G401 (cell line): Measurements from ENCODE around the gene SND1. TPM values are rescaled to one million over a fixed set of nuclear protein-coding genes. Genes with fewer than 3 reads are reported as not detected.

Source experiments
- DNase-seq: peaks from one replicate; pipeline ENCODE4 v3.0.0-alpha.2; 2015; ENCODE audit warnings: low spot score
- in situ Hi-C: cut with HindIII; loops from 2 replicates; pipeline ENCODE4 v1.10.0; 2016; ENCODE audit warnings: low sequenced_read_pairs, mixed read lengths
- total RNA-seq: library from RNA; depleted of rRNA; stranded (reverse); fragments of >200 nt; shearing (Covaris generic); gene quantifications from 2 replicates; pipeline ENCODE4 v1.2.3, GENCODE V29; 2014

The SND1 gene
- total RNA-seq, 1 experiment from 2014 or later: 98.0 TPM

GRCh38 chr7:128115336-128115820 is 463.4 kb downstream of the SND1 start:
- in situ Hi-C loops: no loop called here
- no peak for DNase-seq

DNA sequence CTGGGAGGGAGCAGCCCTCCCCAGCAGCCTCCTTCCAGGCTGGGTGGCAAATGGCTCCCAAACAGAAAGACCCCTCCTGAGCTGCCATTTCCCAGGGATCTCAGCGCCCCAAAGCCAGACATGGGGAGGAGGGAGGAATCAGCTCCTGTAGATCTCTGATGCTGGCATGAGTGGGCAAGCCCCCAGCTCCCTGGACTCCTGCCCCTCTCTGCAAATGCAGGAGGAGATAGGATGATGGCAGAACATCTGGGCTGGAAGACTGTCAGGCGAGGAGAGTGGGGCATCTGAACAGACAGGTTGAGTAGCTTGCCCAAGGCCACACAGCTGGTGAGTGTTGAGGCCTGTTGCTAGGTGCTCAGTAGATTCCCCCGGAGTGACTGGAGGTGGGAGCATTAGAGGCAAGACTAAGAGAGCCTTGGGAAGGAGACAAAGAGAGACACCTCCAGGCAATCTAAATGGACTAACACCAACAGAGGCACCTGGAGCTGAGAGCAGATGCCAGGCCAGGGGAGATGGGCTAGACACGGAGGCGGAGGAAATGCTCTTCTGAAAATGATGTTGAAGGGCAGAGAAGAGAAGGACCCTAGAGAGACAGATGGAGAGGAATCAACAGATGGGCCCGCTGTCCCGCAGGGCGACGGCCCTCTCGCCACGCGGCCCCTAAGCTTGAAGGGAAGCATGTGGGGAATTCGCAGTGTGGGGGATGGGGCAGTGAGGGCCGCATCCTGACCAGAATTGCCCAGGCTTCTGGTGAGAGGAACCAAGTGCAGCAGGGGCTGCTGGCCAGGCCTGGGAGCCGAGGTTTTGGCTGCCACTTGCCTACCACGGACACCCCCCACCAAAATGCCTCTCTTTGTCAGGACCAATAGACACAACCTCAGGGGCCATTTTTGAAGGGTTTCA is 464.1 kb downstream of the SND1 start:
- DNase-seq: no peak

GRCh38 chr7:128116740-128117139 is 464.7 kb downstream of the SND1 start:
- in situ Hi-C loops: no loop called here
- DNase-seq: no peak

More for the DNA sequence above, 464.1 kb downstream of the SND1 start:
- in situ Hi-C loops: no loop called here

DNA sequence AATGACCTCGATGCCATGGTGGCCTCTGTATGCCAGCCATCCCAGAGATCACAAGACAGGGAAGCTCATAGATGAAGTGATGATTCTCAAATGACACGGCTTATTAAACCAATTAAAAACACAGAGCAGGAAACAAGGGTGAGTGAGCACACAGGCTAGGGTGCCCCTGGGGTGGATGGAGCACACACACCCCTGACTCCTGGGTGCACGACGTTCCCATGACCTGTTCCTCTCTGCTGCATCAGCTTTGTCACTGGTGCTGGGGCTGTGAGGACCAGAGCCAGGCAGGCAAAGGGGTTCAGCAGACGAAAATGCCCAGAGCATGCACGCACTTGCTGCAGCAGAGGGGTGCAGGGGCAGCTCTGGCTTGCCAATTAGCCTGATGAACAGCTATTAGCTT is 465.7 kb downstream of the SND1 start:
- in situ Hi-C loops: no loop called here
- DNase-seq: no peak

DNA sequence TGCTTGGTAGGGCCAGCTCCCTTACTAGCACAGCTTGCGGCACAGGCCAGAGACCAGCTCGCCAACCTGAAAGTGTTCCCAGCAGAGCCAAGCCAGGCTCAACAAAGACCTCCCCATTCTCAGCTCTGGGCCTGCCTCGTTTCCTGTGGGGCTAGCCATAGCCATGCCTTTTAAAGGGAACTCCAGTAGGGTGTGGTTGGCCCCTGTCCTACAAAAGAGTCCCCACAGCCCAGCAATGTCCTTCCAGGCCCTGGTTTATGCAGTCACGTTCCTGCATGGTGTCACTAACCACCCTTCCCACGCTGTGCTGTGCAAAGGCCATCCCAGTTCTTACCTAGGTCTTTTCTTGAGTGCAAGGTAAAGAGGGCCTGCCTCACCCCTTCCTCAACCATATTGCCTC is 467.0 kb downstream of the SND1 start:
- in situ Hi-C loops: no loop called here
- DNase-seq: no peak

DNA sequence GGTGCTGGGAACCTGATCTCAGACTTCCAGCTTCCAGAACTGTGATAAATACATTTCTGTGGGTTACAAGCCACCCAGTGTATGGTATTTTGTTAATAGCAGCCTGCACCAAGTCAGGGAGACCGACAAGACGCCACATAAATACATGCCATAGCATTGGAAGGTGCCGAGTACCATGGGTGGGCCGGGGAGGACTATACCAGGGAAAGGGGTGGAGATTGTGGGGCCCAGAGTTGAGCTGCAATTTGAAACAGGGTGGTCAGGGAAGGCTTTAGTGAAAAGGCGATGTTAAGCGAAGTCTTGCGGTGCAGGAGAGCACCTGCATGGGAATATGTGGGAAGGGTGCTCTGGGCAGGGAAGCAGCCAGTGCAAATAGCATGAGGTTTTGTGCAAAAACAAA is 468.1 kb downstream of the SND1 start:
- no peak for DNase-seq
- in situ Hi-C loops: no loop called here

DNA sequence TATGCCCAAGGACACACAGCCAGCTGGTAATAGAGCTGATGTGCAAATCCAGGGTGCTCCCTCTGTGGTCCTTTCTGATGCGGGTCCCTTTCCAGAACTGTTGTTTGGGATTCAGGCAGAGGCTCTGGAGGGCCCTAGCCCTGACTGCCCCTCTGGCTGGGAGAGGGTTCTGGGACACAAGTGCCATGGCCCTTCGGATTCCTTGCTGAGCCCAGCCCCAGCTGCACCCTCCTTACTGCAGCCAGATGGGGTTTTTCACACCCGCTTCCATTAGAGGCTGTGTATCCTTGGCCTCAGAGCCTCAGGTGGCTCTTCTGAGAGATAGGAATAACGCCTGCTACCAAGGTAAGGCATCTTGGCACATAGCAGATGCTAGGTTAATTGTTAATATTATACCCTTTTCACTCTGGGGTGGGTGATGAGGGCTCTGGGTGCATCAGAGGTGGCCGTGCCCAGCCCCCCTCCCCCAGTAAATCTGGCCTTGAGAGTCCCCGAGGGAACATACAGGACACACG is 469.0 kb downstream of the SND1 start:
- in situ Hi-C loops: no loop called here
- no peak for DNase-seq

DNA sequence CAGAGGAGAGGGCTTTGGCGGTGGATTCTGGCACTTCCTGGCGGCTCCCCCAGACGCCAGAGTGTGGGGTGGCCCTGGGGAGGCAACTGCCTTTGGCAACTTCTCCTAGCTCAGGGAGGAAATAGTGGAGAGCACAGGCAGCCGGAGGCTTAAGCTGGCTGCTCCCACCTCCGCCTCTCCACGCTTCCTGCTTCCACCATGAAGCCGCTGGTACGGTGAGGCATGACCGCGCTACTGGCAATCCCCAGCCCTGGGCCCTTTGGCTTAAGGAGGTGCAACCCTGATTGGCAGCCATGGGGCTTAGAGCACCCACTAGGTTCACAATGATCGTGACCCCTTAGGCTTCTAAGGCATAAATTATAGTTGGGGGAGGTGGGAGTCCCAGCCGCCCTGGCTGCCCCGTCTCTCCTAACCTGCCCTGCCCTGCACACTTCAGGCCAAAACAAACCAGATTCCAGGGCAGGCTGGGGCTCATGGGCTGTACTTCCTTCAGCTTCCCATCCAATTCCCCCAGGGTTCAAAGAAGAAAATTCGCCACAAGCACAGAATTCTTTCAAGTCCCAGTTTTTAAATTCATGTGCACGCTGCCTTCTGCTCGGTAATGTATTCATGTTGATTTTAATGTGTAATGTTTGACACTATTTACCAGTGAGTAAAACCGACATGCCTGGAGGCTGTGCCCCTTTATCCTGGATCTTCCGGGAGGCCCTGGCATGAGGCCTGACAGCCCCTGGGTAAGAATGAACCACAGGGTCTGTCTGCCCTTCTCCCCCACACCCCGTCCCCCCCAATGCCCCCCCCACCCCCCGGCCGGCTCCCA is 469.9 kb downstream of the SND1 start:
- in situ Hi-C loops: no loop called here
- DNase-seq: peak; percentile 27

DNA sequence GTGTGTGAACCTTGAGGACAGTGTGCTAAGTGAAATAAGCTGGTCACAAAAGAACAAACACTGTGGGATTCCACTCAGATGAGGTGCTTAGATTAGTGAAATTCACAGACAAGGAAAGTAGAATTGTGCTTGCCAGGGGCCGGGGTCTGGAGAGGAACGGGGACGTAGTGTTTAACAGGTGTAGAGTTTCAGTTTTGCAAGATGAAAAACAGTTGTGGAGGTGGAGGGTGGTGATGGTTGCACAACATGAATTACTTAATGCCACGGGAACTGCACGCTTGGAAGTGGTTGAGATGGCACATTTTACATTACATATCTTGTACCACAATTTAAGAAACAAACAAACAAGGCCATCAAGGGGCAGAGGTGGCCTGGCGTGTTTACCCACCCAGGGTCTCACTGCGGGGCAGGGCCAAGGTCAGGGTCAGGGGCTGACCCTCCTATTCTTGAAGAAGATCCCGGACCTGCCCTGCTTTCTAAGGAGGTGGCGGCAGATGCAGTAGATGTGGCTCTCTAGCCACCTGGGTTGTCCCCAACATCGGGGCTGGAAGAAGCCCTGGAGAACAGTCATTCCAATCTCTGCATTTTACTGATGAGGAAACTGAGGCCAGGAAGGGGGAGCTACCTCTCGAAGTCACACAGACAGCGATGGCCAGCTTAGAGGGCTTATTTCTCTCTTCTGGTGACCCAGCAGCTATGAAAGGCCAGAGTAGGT is 470.7 kb downstream of the SND1 start:
- no peak for DNase-seq
- in situ Hi-C loops: no loop called here

DNA sequence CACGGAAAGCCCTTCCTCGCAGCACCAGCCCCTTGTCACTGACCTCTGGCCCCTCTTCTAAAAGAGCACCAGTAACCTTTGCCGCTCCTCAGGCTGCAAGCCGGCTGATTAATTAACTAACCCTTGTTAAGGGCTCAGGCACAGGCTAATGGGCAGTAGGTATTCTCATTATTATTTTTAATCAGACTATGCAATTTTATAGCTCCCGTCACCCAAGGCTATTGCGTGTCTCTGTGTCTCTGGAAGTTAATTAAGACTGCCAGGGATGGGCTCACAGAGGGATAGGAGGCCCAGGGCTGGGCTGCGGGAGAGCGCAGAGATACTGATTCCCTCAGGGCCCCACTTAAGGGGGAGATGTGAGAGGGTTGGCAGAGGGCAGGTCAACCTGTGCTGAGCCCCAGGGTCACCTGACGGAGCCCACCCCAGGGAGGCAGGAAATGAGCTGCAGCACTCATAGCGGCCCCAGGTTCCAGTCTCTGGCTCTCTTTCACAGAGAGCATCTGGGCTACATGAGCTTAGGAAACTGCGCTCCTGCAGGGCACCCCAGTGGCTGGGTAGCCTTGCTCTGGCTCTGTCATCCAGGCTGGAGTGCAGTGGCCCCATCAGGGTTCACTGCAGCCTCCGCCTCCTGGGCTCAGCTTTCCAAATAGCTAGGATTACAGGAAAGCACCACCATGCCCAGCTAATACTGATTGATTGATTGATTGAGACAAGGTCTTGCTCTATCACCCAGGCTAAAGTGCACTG is 471.5 kb downstream of the SND1 start:
- no peak for DNase-seq
- in situ Hi-C loops: no loop called here

DNA sequence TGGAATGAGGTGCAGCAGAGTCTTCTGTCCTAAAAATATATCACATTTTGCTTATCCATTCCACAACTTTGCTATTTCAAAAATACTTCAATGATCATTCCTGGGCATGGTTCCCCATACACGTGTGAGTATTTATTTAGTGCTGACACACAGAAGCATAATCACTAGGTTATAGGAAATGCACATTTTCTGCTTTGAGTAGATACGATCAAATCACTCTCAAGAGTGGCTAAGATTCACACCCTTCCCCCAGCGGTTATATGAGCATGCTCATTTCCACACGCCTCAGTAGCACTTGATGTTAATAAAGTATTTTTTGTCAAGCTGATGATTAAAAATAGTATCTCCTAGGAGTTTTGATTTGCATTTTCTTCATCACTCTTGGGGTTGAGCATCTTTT is 472.8 kb downstream of the SND1 start:
- no peak for DNase-seq
- in situ Hi-C loops: no loop called here

DNA sequence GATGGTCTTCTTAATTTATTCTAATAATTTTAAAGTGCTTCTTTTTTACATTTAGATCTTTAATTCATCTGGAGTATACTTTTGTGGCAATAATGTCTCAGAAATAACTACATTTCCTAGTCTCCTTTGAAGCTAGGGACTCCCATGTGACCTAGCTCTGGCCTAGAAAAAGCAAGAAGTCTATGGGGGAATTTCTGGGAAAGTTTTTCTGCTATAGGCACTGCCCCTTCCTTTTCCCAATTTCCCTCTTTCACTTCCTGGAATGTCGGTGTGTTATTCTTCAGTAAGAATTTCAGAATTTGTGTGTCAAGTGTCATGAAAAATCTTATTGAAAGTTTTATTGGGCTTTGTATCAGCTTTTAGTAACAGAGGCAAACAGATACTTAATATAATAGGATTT is 473.8 kb downstream of the SND1 start:
- no peak for DNase-seq
- in situ Hi-C loops: no loop called here

GRCh38 chr7:128128401-128128800 is 476.4 kb downstream of the SND1 start:
- DNase-seq: no peak
- in situ Hi-C loops: no loop called here

GRCh38 chr7:128129224-128129864 is 477.4 kb downstream of the SND1 start:
- in situ Hi-C loops: no loop called here
- DNase-seq: no peak

DNA sequence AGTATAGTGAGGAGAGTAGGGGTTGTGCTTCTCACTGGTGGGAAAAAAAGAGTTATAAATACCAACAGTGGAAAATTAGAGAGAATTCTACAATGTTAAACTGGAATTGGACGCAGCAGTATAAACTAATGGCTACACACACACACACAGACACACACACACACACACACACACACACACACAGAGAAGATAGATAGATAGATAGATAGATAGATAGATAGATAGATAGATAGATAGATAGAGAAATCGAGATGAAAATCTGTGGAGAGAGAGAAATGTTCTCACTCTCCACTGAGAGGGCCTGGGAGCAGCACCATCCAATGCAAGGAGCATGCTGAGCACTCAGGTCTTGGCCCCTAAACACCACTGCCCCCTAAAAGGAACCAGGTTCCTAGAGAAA is 479.1 kb downstream of the SND1 start:
- no peak for DNase-seq
- in situ Hi-C loops: no loop called here

DNA sequence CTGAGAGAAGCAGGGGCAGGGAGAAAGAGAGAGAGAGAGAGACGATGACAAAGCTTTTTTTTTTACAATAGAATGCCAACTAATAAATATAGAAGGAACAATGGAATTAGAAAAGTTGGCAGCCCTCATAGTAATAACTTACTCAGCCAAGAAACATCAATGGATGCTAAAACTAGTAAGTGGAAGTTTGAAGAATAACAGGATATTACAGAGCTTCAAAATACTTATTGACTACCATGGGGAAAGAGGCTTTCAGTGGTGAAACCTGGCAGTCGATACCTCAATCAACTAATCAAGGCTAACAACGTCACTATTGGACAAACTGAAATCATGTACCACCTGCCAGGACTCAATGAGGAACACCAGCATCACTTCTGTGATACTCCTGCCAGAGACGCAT is 479.7 kb downstream of the SND1 start:
- DNase-seq: no peak
- in situ Hi-C loops: no loop called here

GRCh38 chr7:128132426-128133069 is 480.6 kb downstream of the SND1 start:
- no peak for DNase-seq
- in situ Hi-C loops: no loop called here

DNA sequence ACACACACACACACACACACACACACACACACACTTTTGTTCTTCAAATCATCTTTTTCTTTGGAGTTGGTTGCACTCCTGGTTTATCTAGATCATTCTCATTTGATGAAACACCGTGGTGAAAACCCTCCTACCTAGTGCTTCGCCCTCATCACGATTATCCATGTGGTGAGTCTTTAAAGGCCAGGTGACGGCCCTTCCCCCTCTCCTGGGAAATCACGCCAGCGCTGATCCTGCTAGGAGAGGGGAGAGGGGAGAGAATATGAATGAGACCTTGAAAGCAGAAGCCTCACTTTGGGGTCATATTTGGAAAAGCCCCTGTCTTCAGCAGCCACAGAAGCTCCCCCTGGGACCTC is 483.1 kb downstream of the SND1 start:
- in situ Hi-C loops: no loop called here

More for the DNA sequence above, 483.1 kb downstream of the SND1 start:
- DNase-seq: peak; percentile 23
